GM13976 (cell line): ENCODE results near the gene BUB1.
"Not testable (repeated sequence)": the region's sequence is repeated elsewhere in the genome, so short reads cannot be mapped to it uniquely, and the experiment has no call there.

Source experiments
- DNase-seq: peaks from one replicate; pipeline ENCODE4 v3.0.0; 2012; ENCODE audit warnings: low spot score
- CTCF ChIP-seq: IDR thresholded peaks from 2 replicates; pipeline ENCODE4 v1.5.1; 2012; ENCODE audit warnings: borderline replicate concordance, mild to moderate bottlenecking; ENCODE audit not compliant: insufficient read depth; ENCODE audit errors: extremely low read depth, missing control alignments, control extremely low read depth
- in situ Hi-C: fragments of 300-500 bp; cut with MboI; formaldehyde crosslinking; loops from one replicate; pipeline ENCODE4 v1.12.0; 2022; ENCODE audit warnings: low sequenced_read_pairs, mixed read lengths, inconsistent platforms; ENCODE audit not compliant: unreplicated experiment

BUB1 gene

GRCh38 chr2:110688594-110689091, 10.8 kb upstream of the BUB1 start:
- in situ Hi-C loops, result no loop called here
- DNase-seq, result no peak
- TF ChIP-seq CTCF, result no peak

GRCh38 chr2:110687775-110688484, 10.1 kb upstream of the BUB1 start:
- DNase-seq, in situ Hi-C loops: not testable (repeated sequence)

GRCh38 chr2:110682872-110683271, 5.0 kb upstream of the BUB1 start:
- TF ChIP-seq CTCF, result no peak
- DNase-seq, result no peak
- in situ Hi-C loops, result no loop called here

GRCh38 chr2:110682267-110682666, 4.4 kb upstream of the BUB1 start:
- DNase-seq, result no peak
- TF ChIP-seq CTCF, result no peak
- in situ Hi-C loops, result no loop called here

GRCh38 chr2:110680709-110681108, 2.8 kb upstream of the BUB1 start:
- in situ Hi-C loops, result no loop called here

GRCh38 chr2:110679865-110680264, 2.0 kb upstream of the BUB1 start:
- TF ChIP-seq CTCF, result no peak
- DNase-seq, result no peak
- in situ Hi-C loops, result no loop called here

More at GRCh38 chr2:110680709-110681108, 2.8 kb upstream of the BUB1 start:
- no peak for TF ChIP-seq CTCF
- DNase-seq, result no peak

GRCh38 chr2:110679337-110679707, 1.5 kb upstream of the BUB1 start:
- DNase-seq, result no peak
- in situ Hi-C loops, result no loop called here
- no peak for TF ChIP-seq CTCF
